ENCODE data around the gene CSPG4.

CSPG4 gene

DNA sequence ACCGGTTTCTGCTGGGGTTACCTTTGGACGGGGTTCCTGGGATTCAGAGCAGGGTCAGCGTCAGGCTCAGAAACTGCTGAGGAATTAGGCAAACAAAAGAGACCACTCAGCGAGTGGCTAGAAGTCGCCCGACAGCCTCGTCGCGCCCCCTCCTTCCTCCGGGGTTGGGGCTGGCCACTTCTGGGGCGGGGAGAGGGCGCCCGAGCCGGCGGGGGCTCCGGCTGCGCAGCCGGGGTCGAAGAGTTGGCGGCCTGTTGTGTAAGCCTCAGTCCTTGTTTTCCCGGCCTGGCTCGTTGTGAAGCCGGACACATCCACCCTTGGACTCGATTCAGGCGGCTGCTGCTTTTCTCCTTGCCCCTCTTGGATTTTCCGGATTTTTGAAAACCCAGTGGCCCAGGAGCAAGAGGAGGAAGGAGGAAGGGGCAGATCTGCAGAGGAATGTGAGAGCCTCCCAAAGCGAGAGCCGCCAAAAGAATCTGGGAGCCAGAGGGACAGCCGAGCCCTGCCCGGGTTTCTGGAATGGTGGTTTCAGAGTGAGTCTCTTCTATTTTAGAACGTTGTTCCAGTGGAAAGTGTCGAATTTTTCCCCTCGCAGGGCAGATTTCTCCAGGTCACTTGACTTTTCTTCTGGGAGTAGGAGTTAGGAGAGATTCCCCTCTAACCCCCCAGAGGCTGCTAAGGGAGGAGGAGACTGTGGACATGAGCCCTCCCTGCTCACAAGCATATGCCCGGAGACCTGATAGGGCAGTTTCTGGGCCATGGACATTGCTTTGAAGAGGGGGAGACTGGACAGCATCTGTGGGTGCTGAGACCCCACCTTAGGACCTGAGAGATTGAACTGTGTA is 64.3 kb downstream of the CSPG4 start:
- Histone ChIP-seq H3K9me3 (ENCODE audit: severe bottlenecking) (no peaks in the 10 kb centered on the region), H3K4me1 (ENCODE audit: insufficient read depth, poor library complexity, severe bottlenecking) (peaks cover 35% of the 10 kb centered on the region)
- TF ChIP-seq, protein P1, sequence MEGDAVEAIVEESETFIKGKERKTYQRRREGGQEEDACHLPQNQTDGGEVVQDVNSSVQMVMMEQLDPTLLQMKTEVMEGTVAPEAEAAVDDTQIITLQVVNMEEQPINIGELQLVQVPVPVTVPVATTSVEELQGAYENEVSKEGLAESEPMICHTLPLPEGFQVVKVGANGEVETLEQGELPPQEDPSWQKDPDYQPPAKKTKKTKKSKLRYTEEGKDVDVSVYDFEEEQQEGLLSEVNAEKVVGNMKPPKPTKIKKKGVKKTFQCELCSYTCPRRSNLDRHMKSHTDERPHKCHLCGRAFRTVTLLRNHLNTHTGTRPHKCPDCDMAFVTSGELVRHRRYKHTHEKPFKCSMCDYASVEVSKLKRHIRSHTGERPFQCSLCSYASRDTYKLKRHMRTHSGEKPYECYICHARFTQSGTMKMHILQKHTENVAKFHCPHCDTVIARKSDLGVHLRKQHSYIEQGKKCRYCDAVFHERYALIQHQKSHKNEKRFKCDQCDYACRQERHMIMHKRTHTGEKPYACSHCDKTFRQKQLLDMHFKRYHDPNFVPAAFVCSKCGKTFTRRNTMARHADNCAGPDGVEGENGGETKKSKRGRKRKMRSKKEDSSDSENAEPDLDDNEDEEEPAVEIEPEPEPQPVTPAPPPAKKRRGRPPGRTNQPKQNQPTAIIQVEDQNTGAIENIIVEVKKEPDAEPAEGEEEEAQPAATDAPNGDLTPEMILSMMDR (IDR thresholded peaks at IDR 0.05; ENCODE audit: poor library complexity, severe bottlenecking) = no peak

DNA sequence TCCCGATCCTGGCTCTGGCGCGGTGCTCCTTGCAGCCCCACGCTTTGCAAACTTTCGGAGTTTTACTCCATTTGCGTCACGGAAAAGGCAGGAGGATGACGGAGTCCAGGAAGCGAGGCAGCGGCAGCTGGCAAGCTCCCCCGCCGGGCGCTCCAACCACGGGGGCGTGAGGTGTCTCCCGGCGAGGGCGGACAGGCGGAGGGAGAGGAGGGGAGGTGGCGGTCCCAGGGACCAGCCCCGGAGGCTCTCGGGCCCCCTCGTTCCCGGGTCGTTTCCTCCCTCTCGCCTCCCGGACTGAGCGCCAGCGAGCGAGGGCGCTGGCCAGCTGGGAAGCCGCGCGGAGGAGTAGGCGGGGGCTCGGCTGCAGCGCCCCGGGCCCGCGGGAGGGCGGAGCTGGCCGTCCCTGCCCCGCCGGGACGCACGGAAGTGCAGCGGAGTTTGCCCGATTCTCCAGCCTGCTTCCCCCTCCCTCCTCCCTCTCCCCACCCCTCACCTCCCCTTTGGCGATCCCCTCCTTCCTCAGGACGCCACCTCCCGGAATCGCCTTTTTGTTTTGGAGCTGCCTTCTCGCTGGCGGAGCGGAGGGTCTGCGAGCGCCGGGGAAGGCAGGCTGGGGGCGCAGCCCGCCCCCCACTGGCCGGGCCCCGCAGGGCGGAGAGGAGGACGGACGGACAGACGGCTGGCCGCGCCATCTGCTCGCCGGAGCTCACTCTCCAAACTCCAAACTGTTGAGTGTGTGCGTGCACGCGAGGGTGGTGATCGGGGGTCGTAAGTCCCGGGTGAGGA is 65.1 kb downstream of the CSPG4 start, which contains the start of gene SNX33:
TSS of gene SNX33 (plus strand) at position 543 of the 786 bp plus-strand sequence. CDS start 1,191 bp downstream, outside the sequence.
- no peaks in the 10 kb centered on the region for H3K9me3 ChIP-seq (ENCODE audit: severe bottlenecking)
- H3K27me3 ChIP-seq (ENCODE audit: insufficient read depth, poor library complexity, severe bottlenecking) = no peaks in the 10 kb centered on the region
- peaks cover 35% of the 10 kb centered on the region for H3K4me1 ChIP-seq (ENCODE audit: insufficient read depth, poor library complexity, severe bottlenecking)
- TF ChIP-seq, protein P1 (IDR thresholded peaks at IDR 0.05; ENCODE audit: poor library complexity, severe bottlenecking) = peak; percentile 84
- H3K4me3 ChIP-seq (ENCODE audit: severe bottlenecking) = peak within 1 kb of the TSS; percentile 58
- peak; percentile 87 for DNase-seq (ENCODE audit: low spot score)
- peak; percentile 74 for ATAC-seq (ENCODE audit: low read depth)
- H3K36me3 ChIP-seq (ENCODE audit: low read depth) = peaks cover 25% of the 10 kb centered on the region
- H3K27ac ChIP-seq (ENCODE audit: poor library complexity, severe bottlenecking) = peak within 1 kb of the TSS; percentile 81

More for the DNA sequence above, 64.3 kb downstream of the CSPG4 start:
- Histone ChIP-seq H3K27me3 (ENCODE audit: insufficient read depth, poor library complexity, severe bottlenecking) (no peaks in the 10 kb centered on the region), H3K36me3 (ENCODE audit: low read depth) (peaks cover 33% of the 10 kb centered on the region), H3K27ac (ENCODE audit: poor library complexity, severe bottlenecking) (peak overlapping the region; percentile 81), H3K4me3 (ENCODE audit: severe bottlenecking) (peak overlapping the region; percentile 58)
- peak; percentile 9 for ATAC-seq (ENCODE audit: low read depth)
- no peak for DNase-seq (ENCODE audit: low spot score)

DNA sequence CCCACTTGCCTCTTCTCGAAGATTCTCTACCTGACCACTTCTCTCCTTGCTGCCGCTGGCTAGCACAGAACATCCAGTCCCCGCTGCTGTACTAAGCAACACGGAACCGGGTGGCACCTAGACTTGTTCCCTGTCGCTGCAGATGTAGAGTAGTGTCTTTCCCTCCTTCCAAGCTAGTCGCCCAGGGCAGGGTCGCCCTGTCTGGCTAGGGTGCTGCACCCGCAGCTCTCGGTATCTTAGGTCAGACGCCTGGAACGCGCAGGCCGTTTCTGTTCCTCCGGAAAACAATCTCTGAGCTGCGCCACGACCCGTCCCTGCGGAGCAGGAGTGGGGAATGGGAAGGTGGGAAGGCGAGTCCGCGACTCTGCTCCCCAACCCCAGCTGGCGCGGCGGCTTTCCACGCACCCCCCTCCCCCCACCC is 65.7 kb downstream of the CSPG4 start:
- Histone ChIP-seq H3K27ac (ENCODE audit: poor library complexity, severe bottlenecking) (peak overlapping the region; percentile 81), H3K4me1 (ENCODE audit: insufficient read depth, poor library complexity, severe bottlenecking) (peaks cover 35% of the 10 kb centered on the region), H3K27me3 (ENCODE audit: insufficient read depth, poor library complexity, severe bottlenecking) (no peaks in the 10 kb centered on the region), H3K9me3 (ENCODE audit: severe bottlenecking) (no peaks in the 10 kb centered on the region), H3K36me3 (ENCODE audit: low read depth) (peaks cover 24% of the 10 kb centered on the region), H3K4me3 (ENCODE audit: severe bottlenecking) (peak overlapping the region; percentile 58)
- ATAC-seq (ENCODE audit: low read depth) = peak; percentile 11
- TF ChIP-seq, protein P1 (IDR thresholded peaks at IDR 0.05; ENCODE audit: poor library complexity, severe bottlenecking) = no peak
- no peak for DNase-seq (ENCODE audit: low spot score)

DNA sequence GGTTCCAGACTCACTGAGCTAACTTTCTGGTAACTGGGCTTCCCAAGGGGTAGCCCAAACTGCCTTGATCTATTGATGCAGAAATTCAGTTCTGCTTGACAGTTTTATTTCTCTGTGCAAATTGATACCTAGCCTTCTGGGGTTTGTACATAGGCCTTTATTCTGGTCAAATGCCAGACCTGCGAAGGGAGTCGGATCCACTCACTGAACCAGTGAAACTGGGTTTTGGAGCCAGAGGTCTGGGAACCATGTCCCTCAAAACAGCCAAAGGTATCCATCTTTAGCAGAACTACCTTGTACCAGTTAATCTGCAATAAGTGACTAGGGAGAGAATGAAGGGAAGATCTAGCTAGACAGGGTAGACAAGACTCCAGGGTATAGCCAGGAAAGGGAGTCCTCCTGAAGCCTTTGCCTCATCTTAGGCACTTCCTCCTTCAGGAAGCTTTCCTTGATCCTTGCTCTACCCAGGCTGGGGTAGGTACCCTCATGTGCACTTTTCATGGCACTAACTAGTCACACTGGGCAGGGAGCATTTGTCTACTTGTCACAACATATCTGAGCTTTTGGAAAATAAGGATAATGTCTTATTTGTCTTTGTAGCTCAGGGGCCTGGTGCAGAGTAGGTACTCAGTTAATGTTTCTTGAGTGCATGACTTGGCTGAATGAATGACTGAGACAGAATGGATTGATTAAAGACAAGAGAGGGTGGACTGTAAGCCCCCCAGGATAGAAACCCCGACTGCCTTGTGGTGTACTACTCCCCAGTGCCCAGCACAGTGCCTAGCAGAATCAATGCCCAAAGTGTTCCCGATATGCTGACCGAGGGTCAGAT is 66.3 kb downstream of the CSPG4 start:
- no peaks in the 10 kb centered on the region for H3K27me3 ChIP-seq (ENCODE audit: insufficient read depth, poor library complexity, severe bottlenecking)
- peaks cover 29% of the 10 kb centered on the region for H3K4me1 ChIP-seq (ENCODE audit: insufficient read depth, poor library complexity, severe bottlenecking)
- H3K4me3 ChIP-seq (ENCODE audit: severe bottlenecking) = peak overlapping the region; percentile 58
- DNase-seq (ENCODE audit: low spot score) (no peak), ATAC-seq (ENCODE audit: low read depth) (no peak)
- peaks cover 23% of the 10 kb centered on the region for H3K36me3 ChIP-seq (ENCODE audit: low read depth)
- H3K9me3 ChIP-seq (ENCODE audit: severe bottlenecking) = no peaks in the 10 kb centered on the region
- peak overlapping the region; percentile 81 for H3K27ac ChIP-seq (ENCODE audit: poor library complexity, severe bottlenecking)
- TF ChIP-seq, protein P1 (IDR thresholded peaks at IDR 0.05; ENCODE audit: poor library complexity, severe bottlenecking) = no peak
